NCI-H2081 treated with DMSO at 0.1 percent for 48 hours (cell line): Measurements from ENCODE around the gene MIGA2.

Source experiments
- DNase-seq: peaks from one replicate; lab custom pipeline; 2025; lab: John Stamatoyannopoulos, UW

MIGA2 gene

GRCh38 chr9:129038109-129038852, 1.9 kb downstream of the MIGA2 start:
- no peak for DNase-seq

GRCh38 chr9:129040113-129040643, 3.8 kb downstream of the MIGA2 start:
- DNase-seq: no peak

- DNase-seq: no peak
Measured at GRCh38 chr9:129042016-129042415, 5.6 kb downstream of the MIGA2 start.

- DNase-seq: no peak
Measured at GRCh38 chr9:129052592-129052991, 16.2 kb downstream of the MIGA2 start.

GRCh38 chr9:129053020-129053419, 16.6 kb downstream of the MIGA2 start:
- no peak for DNase-seq

- DNase-seq: no peak
Measured at GRCh38 chr9:129054163-129054851, 17.9 kb downstream of the MIGA2 start.

- no peak for DNase-seq
Measured at GRCh38 chr9:129058965-129059795, 22.8 kb downstream of the MIGA2 start.

- no peak for DNase-seq
Measured at GRCh38 chr9:129059796-129060785, 23.7 kb downstream of the MIGA2 start.

- no peak for DNase-seq
Measured at GRCh38 chr9:129060991-129061390, 24.6 kb downstream of the MIGA2 start.

- DNase-seq: no peak
Measured at GRCh38 chr9:129063061-129063460, 26.6 kb downstream of the MIGA2 start.

- DNase-seq: no peak
Measured at GRCh38 chr9:129064499-129064908, 28.1 kb downstream of the MIGA2 start.

- no peak for DNase-seq
Measured at GRCh38 chr9:129068110-129068509, 31.7 kb downstream of the MIGA2 start.

GRCh38 chr9:129068990-129069861, 32.8 kb downstream of the MIGA2 start:
- no peak for DNase-seq

- no peak for DNase-seq
Measured at GRCh38 chr9:129069862-129070641, 33.6 kb downstream of the MIGA2 start.

GRCh38 chr9:129070696-129071525, 34.5 kb downstream of the MIGA2 start:
- DNase-seq: no peak

- no peak for DNase-seq
Measured at GRCh38 chr9:129071526-129072126, 35.2 kb downstream of the MIGA2 start.

- no peak for DNase-seq
Measured at GRCh38 chr9:129072171-129072570, 35.7 kb downstream of the MIGA2 start.

GRCh38 chr9:129073404-129073803, 37.0 kb downstream of the MIGA2 start:
- no peak for DNase-seq
